Measurements from ENCODE around the gene PIH1D2.
"Not testable (repeated sequence)": the region's sequence is repeated elsewhere in the genome, so short reads cannot be mapped to it uniquely, and the experiment has no call there.

The PIH1D2 gene

DNA sequence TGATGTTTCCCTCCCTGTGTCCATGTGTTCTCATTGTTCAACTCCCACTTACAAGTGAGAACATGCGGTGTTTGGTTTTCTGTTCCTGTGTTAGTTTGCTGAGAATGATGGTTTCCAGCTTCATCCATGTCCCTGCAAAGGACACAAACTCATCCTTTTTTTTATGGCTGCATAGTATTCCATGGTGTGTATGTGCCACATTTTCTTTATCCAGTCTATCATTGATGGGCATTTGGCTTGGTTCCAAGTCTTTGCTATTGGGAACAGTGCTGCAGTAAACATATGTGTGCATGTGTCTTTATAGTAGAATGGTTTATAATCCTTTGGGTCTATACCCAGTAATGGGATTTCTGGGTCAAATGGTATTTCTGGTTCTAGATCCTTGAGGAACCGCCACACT lies 27.2 kb downstream of the PIH1D2 start:
- not testable (repeated sequence) for H3K9ac ChIP-seq (ENCODE audit: low read length); H4K20me1 ChIP-seq (ENCODE audit: insufficient read depth, low read length); H3K9me3 ChIP-seq (replicated peaks; ENCODE audit: insufficient read depth, low read length); H3K79me2 ChIP-seq (ENCODE audit: low read length); DNase-seq; H3K36me3 ChIP-seq (replicated peaks; ENCODE audit: insufficient read depth, low read length); H3K4me2 ChIP-seq (ENCODE audit: low read depth, low read length); H3K27ac ChIP-seq (ENCODE audit: low read length); H3K9me2 ChIP-seq (replicated peaks; ENCODE audit: insufficient read depth, low read length); H2AFZ ChIP-seq (ENCODE audit: low read length); H3K4me3 ChIP-seq (ENCODE audit: low read length); H3K27me3 ChIP-seq (replicated peaks; ENCODE audit: insufficient read depth, low read length)
- H3F3A ChIP-seq (ENCODE audit: insufficient read depth, low read length) = peaks cover 11% of the 10 kb centered on the region
- H3K4me1 ChIP-seq (ENCODE audit: low read length) = peaks cover 18% of the 10 kb centered on the region

DNA sequence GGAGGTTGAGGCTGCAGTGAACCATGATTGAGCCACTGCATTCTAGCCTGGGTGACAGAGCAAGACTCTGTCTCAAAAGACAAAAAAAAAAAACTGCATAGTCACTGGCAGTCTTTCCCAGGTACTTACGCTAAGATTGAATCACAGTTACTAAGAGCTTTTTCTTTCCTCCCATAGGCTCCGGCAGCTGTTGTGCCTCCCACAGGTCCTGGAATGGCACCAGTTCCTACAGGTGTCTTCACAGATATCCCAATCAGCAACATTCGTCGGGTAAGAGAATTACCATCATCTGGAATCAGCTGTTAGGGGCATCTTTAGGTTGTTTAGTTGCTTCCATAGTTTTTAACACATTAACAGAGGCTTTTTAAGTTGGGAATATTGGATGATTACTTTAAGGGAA lies 28.9 kb downstream of the PIH1D2 start:
- H3K27me3 ChIP-seq (replicated peaks; ENCODE audit: insufficient read depth, low read length) = no peaks in the 10 kb centered on the region
- no peak overlapping the region for H3K9ac ChIP-seq (ENCODE audit: low read length)
- peaks cover 4% of the 10 kb centered on the region; the same call in 1 of the 2 replicates for H3K36me3 ChIP-seq (replicated peaks; ENCODE audit: insufficient read depth, low read length)
- peaks cover 4% of the 10 kb centered on the region; the same call in 1 of the 2 replicates for H3K4me1 ChIP-seq (ENCODE audit: low read length)
- no peak overlapping the region for H2AFZ ChIP-seq (ENCODE audit: low read length)
- H3K9me2 ChIP-seq (replicated peaks; ENCODE audit: insufficient read depth, low read length) = no peaks in the 10 kb centered on the region
- peaks cover 15% of the 10 kb centered on the region for H3K79me2 ChIP-seq (ENCODE audit: low read length)
- H3K9me3 ChIP-seq (replicated peaks; ENCODE audit: insufficient read depth, low read length) = no peaks in the 10 kb centered on the region
- H3K4me2 ChIP-seq (ENCODE audit: low read depth, low read length) = no peak overlapping the region
- TF ChIP-seq CTCF (IDR thresholded peaks at IDR 0.05; ENCODE audit: low read length) (no peak), EZH2 (optimal IDR thresholded peaks at IDR 0.05; ENCODE audit: low read depth, low read length) (no peak), EZH2phosphoT487 (IDR thresholded peaks at IDR 0.05; ENCODE audit: low read length) (no peak)
- H3K27ac ChIP-seq (ENCODE audit: low read length) = no peak overlapping the region
- H4K20me1 ChIP-seq (ENCODE audit: insufficient read depth, low read length) = 0 out of 2 replicates have a peak, but pooled peaks cover 3% of the 10 kb centered on the region
- DNase-seq = no peak
- no peak overlapping the region for H3K4me3 ChIP-seq (ENCODE audit: low read length)
- no peaks in the 10 kb centered on the region for H3F3A ChIP-seq (ENCODE audit: insufficient read depth, low read length)

- Histone ChIP-seq H3K4me3 (ENCODE audit: low read length) (no peak overlapping the region), H3K4me2 (ENCODE audit: low read depth, low read length) (no peak overlapping the region), H3K36me3 (replicated peaks; ENCODE audit: insufficient read depth, low read length) (peaks cover 7% of the 10 kb centered on the region; the same call in 1 of the 2 replicates), H3K9me2 (replicated peaks; ENCODE audit: insufficient read depth, low read length) (no peaks in the 10 kb centered on the region), H3K4me1 (ENCODE audit: low read length) (no peaks in the 10 kb centered on the region), H4K20me1 (ENCODE audit: insufficient read depth, low read length) (no peaks in the 10 kb centered on the region), H3K79me2 (ENCODE audit: low read length) (peaks cover 7% of the 10 kb centered on the region; the same call in 1 of the 2 replicates), H3K27ac (ENCODE audit: low read length) (no peak overlapping the region), H3K9ac (ENCODE audit: low read length) (no peak overlapping the region), H3K9me3 (replicated peaks; ENCODE audit: insufficient read depth, low read length) (no peaks in the 10 kb centered on the region), H2AFZ (ENCODE audit: low read length) (no peak overlapping the region), H3K27me3 (replicated peaks; ENCODE audit: insufficient read depth, low read length) (no peaks in the 10 kb centered on the region), H3F3A (ENCODE audit: insufficient read depth, low read length) (no peaks in the 10 kb centered on the region)
- DNase-seq = no peak
- TF ChIP-seq EZH2phosphoT487 (IDR thresholded peaks at IDR 0.05; ENCODE audit: low read length) = no peak
- no peak for TF ChIP-seq CTCF (IDR thresholded peaks at IDR 0.05; ENCODE audit: low read length)
- TF ChIP-seq EZH2 (optimal IDR thresholded peaks at IDR 0.05; ENCODE audit: low read depth, low read length) = no peak
Measured at GRCh38 chr11:112042961-112043304, 30.9 kb downstream of the PIH1D2 start.

GRCh38 chr11:112042161-112042960 lies 31.5 kb downstream of the PIH1D2 start:
- Histone ChIP-seq H3F3A (ENCODE audit: insufficient read depth, low read length) (no peaks in the 10 kb centered on the region), H3K9ac (ENCODE audit: low read length) (no peak overlapping the region), H3K27ac (ENCODE audit: low read length) (no peak overlapping the region), H3K79me2 (ENCODE audit: low read length) (peaks cover 7% of the 10 kb centered on the region; the same call in 1 of the 2 replicates), H3K4me3 (ENCODE audit: low read length) (no peak overlapping the region), H3K36me3 (replicated peaks; ENCODE audit: insufficient read depth, low read length) (peaks cover 7% of the 10 kb centered on the region; the same call in 1 of the 2 replicates), H3K4me1 (ENCODE audit: low read length) (no peaks in the 10 kb centered on the region), H3K27me3 (replicated peaks; ENCODE audit: insufficient read depth, low read length) (no peaks in the 10 kb centered on the region), H3K9me3 (replicated peaks; ENCODE audit: insufficient read depth, low read length) (no peaks in the 10 kb centered on the region), H3K4me2 (ENCODE audit: low read depth, low read length) (no peak overlapping the region), H4K20me1 (ENCODE audit: insufficient read depth, low read length) (no peaks in the 10 kb centered on the region), H3K9me2 (replicated peaks; ENCODE audit: insufficient read depth, low read length) (no peaks in the 10 kb centered on the region), H2AFZ (ENCODE audit: low read length) (no peak overlapping the region)
- TF ChIP-seq EZH2phosphoT487 (IDR thresholded peaks at IDR 0.05; ENCODE audit: low read length) (no peak), EZH2 (optimal IDR thresholded peaks at IDR 0.05; ENCODE audit: low read depth, low read length) (no peak), CTCF (IDR thresholded peaks at IDR 0.05; ENCODE audit: low read length) (no peak)
- no peak for DNase-seq
